K562 (cell line): ENCODE measurements around the gene EXOC5. TPM values are rescaled to one million over a fixed set of nuclear protein-coding genes. Genes with fewer than 3 reads are reported as not detected.

Experiments used
- ATAC-seq: fragments of 200-7000 bp; cut with Tn5 transposase; 3 replicates; pipeline ENCODE4 v1.9.1; 2020; ENCODE audit warnings: moderate library complexity
- BruUV-seq: library from RNA; stranded (reverse); fragments of 400-500 nt; replicated peaks from 2 replicates; lab custom pipeline; 2021; lab: Mats Ljungman, UMichigan
- CTCF ChIA-PET: fragments of 300-600 bp; formaldehyde crosslinking; extraction: SDS; loops from one replicate; lab custom pipeline; 2021; ENCODE audit warnings: low intra/inter-chr PET ratio; lab: Yijun Ruan, JAX
- POLR2A ChIA-PET: fragments of 300-600, 350-650 bp; sonication (Branson Sonifier 250); formaldehyde crosslinking; extraction: SDS; loops from one replicate; lab custom pipeline; 2021; ENCODE audit warnings: antibody characterized with exemption, inconsistent platforms; lab: Yijun Ruan, JAX
- DNase-seq, 4 experiments: peaks; one replicate each; pipeline versions ENCODE4 v3.0.0 to v3.0.0-alpha.2; 2011 to 2018; ENCODE audit warnings: low spot score in 3 of 4, mixed read lengths in 3 of 4; ENCODE audit errors: extremely low read depth in 1 of 4
- FAIRE-seq: peaks from 2 replicates; lab custom pipeline; 2011; peaks lifted over from hg19 to GRCh38; lab: Jason Lieb, UNC
- H2AFZ ChIP-seq: 2 replicates; pipeline ENCODE4 v1.6.0; 2011; ENCODE audit warnings: low read depth, low read length, control low read depth, inconsistent platforms
- H3K27ac ChIP-seq: fragments of 200-600 bp; 3 replicates; pipeline ENCODE4 v1.8.0; 2011; ENCODE audit warnings: low read depth, mild to moderate bottlenecking, control low read depth, inconsistent platforms, low read length, moderate library complexity, mixed read lengths; ENCODE audit errors: extremely low read depth
- H3K27me3 ChIP-seq, 2 experiments: fragments of 300-600 bp in 1 of 2; 2 replicates in 1 of 2; 3 replicates in 1 of 2; pipeline versions ENCODE4 v1.6.0 to v1.8.0; 2011; ENCODE audit warnings: inconsistent platforms in 2 of 2, low read length in 2 of 2, mild to moderate bottlenecking in 1 of 2, mixed read lengths in 1 of 2, moderate library complexity in 1 of 2; ENCODE audit not compliant: control insufficient read depth in 2 of 2, insufficient read depth in 2 of 2
- H3K36me3 ChIP-seq: fragments of 300-600 bp; 3 replicates; pipeline ENCODE4 v1.8.0; 2011; ENCODE audit warnings: mild to moderate bottlenecking, low read length, inconsistent platforms; ENCODE audit not compliant: control insufficient read depth, insufficient read depth
- H3K4me1 ChIP-seq, 2 experiments: fragments of 200-600 bp in 1 of 2; replicated peaks in 1 of 2; 2 replicates in 1 of 2; 3 replicates in 1 of 2; pipeline versions ENCODE4 v1.5.1 to v1.8.0; 2011; ENCODE audit warnings: inconsistent platforms in 2 of 2, low read length in 2 of 2, mild to moderate bottlenecking in 1 of 2, mixed read lengths in 1 of 2, moderate library complexity in 1 of 2; ENCODE audit not compliant: control insufficient read depth in 2 of 2, insufficient read depth in 2 of 2
- H3K4me2 ChIP-seq: 2 replicates; pipeline ENCODE4 v1.6.1; 2011; ENCODE audit warnings: low read length, control low read depth, inconsistent platforms, mixed read lengths; ENCODE audit not compliant: insufficient read depth
- H3K4me3 ChIP-seq: fragments of 200-600 bp; sonication (generic), shearing (Covaris generic); 2 replicates; pipeline ENCODE4 v1.5.1; 2016; ENCODE audit warnings: control low read depth, inconsistent platforms
- H3K79me2 ChIP-seq: fragments of 200-600 bp; 3 replicates; pipeline ENCODE4 v1.8.0; 2011; ENCODE audit warnings: low read length, inconsistent platforms; ENCODE audit not compliant: control insufficient read depth, insufficient read depth
- H3K9ac ChIP-seq, 2 experiments: 2 replicates each; pipeline versions ENCODE4 v1.6.0 to v1.6.1; 2011; ENCODE audit warnings: low read depth in 2 of 2, low read length in 2 of 2, control low read depth in 1 of 2, inconsistent platforms in 1 of 2, mild to moderate bottlenecking in 1 of 2, mixed read lengths in 1 of 2; ENCODE audit not compliant: insufficient read depth in 1 of 2
- H3K9me1 ChIP-seq: one replicate; pipeline ENCODE4 v1.6.0; 2011; ENCODE audit warnings: inconsistent platforms, mild to moderate bottlenecking, low read length, moderate library complexity; ENCODE audit not compliant: control insufficient read depth, insufficient read depth
- H3K9me3 ChIP-seq: replicated peaks from 2 replicates; pipeline ENCODE4 v1.5.1; 2011; ENCODE audit warnings: low read depth, low read length, inconsistent platforms; ENCODE audit not compliant: control insufficient read depth, insufficient read depth
- H4K20me1 ChIP-seq: replicated peaks from 2 replicates; pipeline ENCODE4 v1.6.1; 2011; ENCODE audit warnings: low read length, inconsistent platforms, mixed read lengths; ENCODE audit not compliant: control insufficient read depth, insufficient read depth
- ATF7 ChIP-seq: fragments of 450-650 bp; IDR thresholded peaks from 2 replicates; pipeline ENCODE4 v1.7.1; 2014; ENCODE audit warnings: mild to moderate bottlenecking, moderate library complexity
- CAMTA2 ChIP-seq: fragments of 250-450 bp; sonication (Bioruptor Pico); conservative IDR thresholded peaks from 2 replicates; pipeline ENCODE4 v1.5.1; 2022
- HCFC1 ChIP-seq: IDR thresholded peaks from 2 replicates; pipeline ENCODE4 v1.6.1; 2012; ENCODE audit warnings: low read depth, low read length, improper control_type of control experiment
- KAT2B ChIP-seq: IDR thresholded peaks from one replicate; pipeline ENCODE4 v1.6.1; 2012; ENCODE audit warnings: low read depth, mild to moderate bottlenecking, control low read depth, inconsistent platforms, low read length, moderate library complexity
- POLR2AphosphoS2 ChIP-seq: IDR thresholded peaks from 2 replicates; pipeline ENCODE4 v1.6.1; 2012; ENCODE audit warnings: low read length, improper control_type of control experiment
- SMARCB1 ChIP-seq: IDR thresholded peaks from 2 replicates; pipeline ENCODE4 v1.6.1; 2011; ENCODE audit warnings: improper control_type of control experiment, low read depth; ENCODE audit not compliant: insufficient read length
- U2AF2 ChIP-seq: fragments of 200-400 bp; formaldehyde crosslinking; optimal IDR thresholded peaks from 2 replicates; pipeline ENCODE3; 2017; ENCODE audit warnings: low read depth, mild to moderate bottlenecking, low read length
- ZEB2 ChIP-seq: fragments of 450-650 bp; IDR thresholded peaks from 2 replicates; pipeline ENCODE4 v1.6.1; 2016
- ZNF133 ChIP-seq: fragments of 250-450 bp; sonication (Bioruptor Pico); IDR thresholded peaks from 2 replicates; pipeline ENCODE4 v1.4.0; 2020; ENCODE audit warnings: mild to moderate bottlenecking
- ZNF174 ChIP-seq: fragments of 250-450 bp; sonication (Bioruptor Pico); IDR thresholded peaks from 2 replicates; pipeline ENCODE4 v1.4.0; 2020; ENCODE audit warnings: mild to moderate bottlenecking
- WGBS: fragments of 100-300 bp; shearing (Covaris generic); methylation state at CpG from one replicate; pipeline ENCODE4 v1.1.6; 2016; ENCODE audit warnings: low coverage, mixed read lengths; ENCODE audit not compliant: insufficient coverage; ENCODE audit errors: missing lambda C conversion rate; 5-methylcytosine and 5-hydroxymethylcytosine counted together
- in situ Hi-C: fragments of 300-500 bp; cut with MboI; formaldehyde crosslinking; loops from 4 replicates; pipeline ENCODE4 v1.15.0; 2018; ENCODE audit warnings: inconsistent platforms, mixed read lengths
- intact Hi-C: fragments of 100-400 bp; cut with micrococcal nuclease; formaldehyde crosslinking; loops from 2 replicates; pipeline ENCODE4 v1.14.2; 2022
- polyA plus RNA-seq, 8 experiments: library from polyadenylated mRNA; depleted of rRNA in 4 of 8; stranded (reverse) in 5 of 8; unstranded in 3 of 8; fragments of >200 nt; fragmentation: Nextera tagmentation in 2 of 8; fragmentation: Illumina TruSeq in 1 of 8; extraction: Ambion mirVana in 2 of 8; extraction: Trizol in 1 of 8; gene quantifications; 2 replicates each; pipeline versions ENCODE4 v1.2.1 to v1.2.3, GENCODE V29; 2011 to 2014; ENCODE audit warnings: inconsistent platforms in 1 of 8, missing spikeins in 1 of 8
- total RNA-seq, 7 experiments: library from RNA; depleted of rRNA in 6 of 7; stranded (reverse); fragments of >200 nt in 6 of 7; fragmentation: Illumina TruSeq in 2 of 7; extraction: Trizol in 2 of 7; gene quantifications; 2 replicates each; pipeline versions ENCODE4 v1.2.1 to v1.2.3, GENCODE V29; 2011 to 2021; ENCODE audit warnings: low replicate concordance in 1 of 7
- TF ChIP-seq, protein P1 (sequence below): fragments of 250-450 bp; sonication (Bioruptor Pico); IDR thresholded peaks from 2 replicates; pipeline ENCODE4 v1.4.0; 2020; ENCODE audit warnings: borderline replicate concordance

EXOC5 gene
- total and polyA plus RNA-seq, 9 of the 15 experiments (the other 6 are each of a cell fraction or from before 2014, with no cell fraction given) = 5.7 to 50.3 (median 32.0) TPM

DNA sequence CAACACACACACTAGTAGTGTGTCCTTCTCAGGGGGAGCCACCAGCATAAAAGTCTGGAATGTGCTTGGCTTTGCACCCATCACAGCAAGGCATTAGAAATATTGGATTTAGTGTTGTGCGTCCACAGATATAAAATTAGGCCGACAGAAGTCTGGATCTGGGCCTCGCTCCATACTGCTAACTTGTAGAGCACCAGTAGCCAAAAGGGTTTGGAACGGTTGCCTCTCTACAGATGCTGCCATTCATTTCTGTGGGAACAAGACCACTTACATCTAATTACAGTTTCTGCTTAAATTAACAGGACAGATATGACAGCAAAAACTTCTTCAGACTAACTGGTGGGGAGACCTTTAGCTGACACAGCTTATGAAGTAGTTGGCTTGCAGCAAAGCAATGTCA is 94.2 kb downstream of the EXOC5 start:
- no peaks in the 10 kb centered on the region for H3K9me3 ChIP-seq
- no TSS peak for BruUV-seq
- no peaks in the 10 kb centered on the region for H3K79me2 ChIP-seq
- ChIA-PET CTCF (no interaction called here), POLR2A (no interaction called here)
- TF ChIP-seq ATF7 (no peak), ZNF133 (CRISPR knock-in tag) (no peak), SMARCB1 (no peak), CAMTA2 (CRISPR knock-in tag) (no peak), HCFC1 (no peak), ZEB2 (no peak), KAT2B (no peak), ZNF174 (no peak), POLR2AphosphoS2 (no peak), U2AF2 (no peak)
- TF ChIP-seq, protein P1, sequence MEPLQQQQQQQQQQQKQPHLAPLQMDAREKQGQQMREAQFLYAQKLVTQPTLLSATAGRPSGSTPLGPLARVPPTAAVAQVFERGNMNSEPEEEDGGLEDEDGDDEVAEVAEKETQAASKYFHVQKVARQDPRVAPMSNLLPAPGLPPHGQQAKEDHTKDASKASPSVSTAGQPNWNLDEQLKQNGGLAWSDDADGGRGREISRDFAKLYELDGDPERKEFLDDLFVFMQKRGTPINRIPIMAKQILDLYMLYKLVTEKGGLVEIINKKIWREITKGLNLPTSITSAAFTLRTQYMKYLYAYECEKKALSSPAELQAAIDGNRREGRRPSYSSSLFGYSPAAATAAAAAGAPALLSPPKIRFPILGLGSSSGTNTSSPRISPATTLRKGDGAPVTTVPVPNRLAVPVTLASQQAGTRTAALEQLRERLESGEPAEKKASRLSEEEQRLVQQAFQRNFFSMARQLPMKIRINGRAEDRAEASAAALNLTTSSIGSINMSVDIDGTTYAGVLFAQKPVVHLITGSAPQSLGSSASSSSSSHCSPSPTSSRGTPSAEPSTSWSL (CRISPR knock-in tag) = no peak
- no peak for ATAC-seq
- H3K4me3 ChIP-seq = no peak overlapping the region
- H2AFZ ChIP-seq = no peak overlapping the region
- H3K9ac ChIP-seq = no peak overlapping the region
- H3K27ac ChIP-seq = no peak overlapping the region
- peaks cover 3 to 4% of the 10 kb centered on the region in 2 experiments; a peak in 3 of 5 replicates for H3K27me3 ChIP-seq
- in situ Hi-C loops (loop anchor here (10.0 kb wide), 1 partner anchor 610 kb away; no protein-coding TSS in a partner anchor), intact Hi-C loops (no loop called here)
- DNase-seq = no peak
- H4K20me1 ChIP-seq = no peaks in the 10 kb centered on the region
- no peaks in the 10 kb centered on the region for H3K4me1 ChIP-seq
- H3K4me2 ChIP-seq = no peak overlapping the region
- WGBS = 0% methylated on average over 4 of the region's 4 CpGs
- H3K9me1 ChIP-seq = no peaks in the 10 kb centered on the region
- no peak for FAIRE-seq
- H3K36me3 ChIP-seq = no peaks in the 10 kb centered on the region
